ENCODE data around the gene PPARGC1A. TPM values are rescaled to one million over a fixed set of nuclear protein-coding genes. Genes with fewer than 3 reads are reported as not detected.

The PPARGC1A gene
- total RNA-seq, 1 donor from 2014 or later = 13.4 TPM

DNA sequence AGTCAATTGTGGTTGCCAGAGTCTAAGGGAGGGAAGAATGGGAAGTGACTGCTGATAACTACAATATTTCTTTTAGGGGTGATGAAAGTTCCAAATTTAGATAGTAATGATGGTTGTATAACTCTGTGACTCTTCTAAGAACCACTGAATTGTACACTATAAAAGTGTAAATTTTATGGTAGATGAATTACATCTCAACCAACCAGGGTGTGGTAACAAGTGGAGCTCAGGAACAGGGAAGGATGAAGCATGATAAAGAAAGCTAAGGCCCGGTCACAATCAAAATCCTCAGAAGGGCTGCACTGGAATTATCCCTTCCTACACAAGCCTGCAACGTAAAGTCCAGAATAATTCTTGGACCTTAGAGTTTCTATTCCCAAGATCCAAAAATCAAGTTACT is 143.2 kb downstream of the PPARGC1A start:
- Mint-ChIP-seq H3K36me3 (ENCODE audit: unreplicated experiment) (no peaks in the 10 kb centered on the region), H3K9me3 (ENCODE audit: unreplicated experiment) (no peaks in the 10 kb centered on the region), H3K4me1 (ENCODE audit: low read depth, unreplicated experiment) (no peaks in the 10 kb centered on the region), H3K27ac (ENCODE audit: unreplicated experiment) (no peak overlapping the region), H3K27me3 (ENCODE audit: unreplicated experiment) (peaks cover 2% of the 10 kb centered on the region), H3K4me3 (ENCODE audit: unreplicated experiment) (no peak overlapping the region)
- DNase-seq = no peak
- TF ChIP-seq, protein P1, sequence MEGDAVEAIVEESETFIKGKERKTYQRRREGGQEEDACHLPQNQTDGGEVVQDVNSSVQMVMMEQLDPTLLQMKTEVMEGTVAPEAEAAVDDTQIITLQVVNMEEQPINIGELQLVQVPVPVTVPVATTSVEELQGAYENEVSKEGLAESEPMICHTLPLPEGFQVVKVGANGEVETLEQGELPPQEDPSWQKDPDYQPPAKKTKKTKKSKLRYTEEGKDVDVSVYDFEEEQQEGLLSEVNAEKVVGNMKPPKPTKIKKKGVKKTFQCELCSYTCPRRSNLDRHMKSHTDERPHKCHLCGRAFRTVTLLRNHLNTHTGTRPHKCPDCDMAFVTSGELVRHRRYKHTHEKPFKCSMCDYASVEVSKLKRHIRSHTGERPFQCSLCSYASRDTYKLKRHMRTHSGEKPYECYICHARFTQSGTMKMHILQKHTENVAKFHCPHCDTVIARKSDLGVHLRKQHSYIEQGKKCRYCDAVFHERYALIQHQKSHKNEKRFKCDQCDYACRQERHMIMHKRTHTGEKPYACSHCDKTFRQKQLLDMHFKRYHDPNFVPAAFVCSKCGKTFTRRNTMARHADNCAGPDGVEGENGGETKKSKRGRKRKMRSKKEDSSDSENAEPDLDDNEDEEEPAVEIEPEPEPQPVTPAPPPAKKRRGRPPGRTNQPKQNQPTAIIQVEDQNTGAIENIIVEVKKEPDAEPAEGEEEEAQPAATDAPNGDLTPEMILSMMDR (IDR thresholded peaks at IDR 0.05; ENCODE audit: partially characterized antibody, unreplicated experiment) = no peak

DNA sequence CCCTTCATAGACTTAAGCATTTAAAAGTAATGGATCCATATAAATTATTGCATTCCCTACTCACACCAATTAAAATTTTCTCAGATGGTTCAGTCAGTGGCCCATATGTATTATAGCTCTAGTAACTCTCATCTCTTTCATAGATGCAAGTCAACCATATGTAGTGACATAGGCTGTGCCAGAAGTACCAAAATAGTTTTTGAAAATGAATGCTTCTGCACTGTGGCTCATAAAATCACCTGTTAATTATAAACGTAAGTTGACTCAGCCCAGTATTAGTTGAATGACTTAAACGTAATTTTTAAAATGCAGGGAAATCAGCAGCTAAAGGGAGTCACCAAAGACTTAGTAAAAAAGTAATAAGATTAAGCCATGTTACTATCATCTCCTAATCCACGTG is 143.8 kb downstream of the PPARGC1A start:
- Mint-ChIP-seq H3K36me3 (ENCODE audit: unreplicated experiment) (no peaks in the 10 kb centered on the region), H3K27ac (ENCODE audit: unreplicated experiment) (no peak overlapping the region), H3K4me3 (ENCODE audit: unreplicated experiment) (no peak overlapping the region), H3K27me3 (ENCODE audit: unreplicated experiment) (peaks cover 2% of the 10 kb centered on the region), H3K4me1 (ENCODE audit: low read depth, unreplicated experiment) (no peaks in the 10 kb centered on the region), H3K9me3 (ENCODE audit: unreplicated experiment) (no peaks in the 10 kb centered on the region)
- no peak for DNase-seq
- TF ChIP-seq, protein P1 (IDR thresholded peaks at IDR 0.05; ENCODE audit: partially characterized antibody, unreplicated experiment) = no peak

- no peak overlapping the region for H3K27ac Mint-ChIP-seq (ENCODE audit: unreplicated experiment)
- H3K4me3 Mint-ChIP-seq (ENCODE audit: unreplicated experiment) = no peak overlapping the region
- no peaks in the 10 kb centered on the region for H3K36me3 Mint-ChIP-seq (ENCODE audit: unreplicated experiment)
- peaks cover 2% of the 10 kb centered on the region for H3K27me3 Mint-ChIP-seq (ENCODE audit: unreplicated experiment)
- H3K4me1 Mint-ChIP-seq (ENCODE audit: low read depth, unreplicated experiment) = no peaks in the 10 kb centered on the region
- no peak for DNase-seq
- TF ChIP-seq, protein P1 (IDR thresholded peaks at IDR 0.05; ENCODE audit: partially characterized antibody, unreplicated experiment) = no peak
- H3K9me3 Mint-ChIP-seq (ENCODE audit: unreplicated experiment) = no peaks in the 10 kb centered on the region
Measured at GRCh38 chr4:23745377-23745776, 144.5 kb downstream of the PPARGC1A start.
